ENCODE data around the gene YPEL2. TPM values are rescaled to one million over a fixed set of nuclear protein-coding genes. Genes with fewer than 3 reads are reported as not detected.
A peak's percentile ranks its signal among the peaks of the same experiment; 100 is the strongest.

The YPEL2 gene
- 17.5 and 26.0 TPM in 2 replicates for total RNA-seq
- 20.2 and 21.0 TPM in 2 replicates for polyA plus RNA-seq

- TF ChIP-seq EZH2 (IDR thresholded peaks at IDR 0.05; ENCODE audit: borderline replicate concordance) (no peak), EZH2phosphoT487 (IDR thresholded peaks at IDR 0.05; ENCODE audit: low read depth, severe bottlenecking, unreplicated experiment) (no peak), CTCF (IDR thresholded peaks at IDR 0.05; ENCODE audit: poor library complexity) (no peak)
- peaks cover 31% of the 10 kb centered on the region for H4K20me1 ChIP-seq (ENCODE audit: insufficient read depth, poor library complexity, severe bottlenecking)
- peak within 1 kb of the TSS; percentile 93 for H2AFZ ChIP-seq
- H3K4me1 ChIP-seq (ENCODE audit: insufficient read depth): peaks cover 27% of the 10 kb centered on the region
- no peaks in the 10 kb centered on the region for H3K36me3 ChIP-seq (replicated peaks; ENCODE audit: insufficient read depth, low read depth)
- no peaks in the 10 kb centered on the region for H3K9me2 ChIP-seq (replicated peaks; ENCODE audit: insufficient read depth)
- DNase-seq (ENCODE audit: low spot score): peak; percentile 97
- H3K27me3 ChIP-seq: no peaks in the 10 kb centered on the region
- H3K9me3 ChIP-seq (ENCODE audit: low read depth): no peaks in the 10 kb centered on the region
- H3K4me2 ChIP-seq: peak within 1 kb of the TSS; percentile 98
- H3K27ac ChIP-seq: peak within 1 kb of the TSS; percentile 95
- 2% methylated on average over 52 of the region's 71 CpGs for WGBS (ENCODE audit: low lambda C conversion rate, missing lambda C conversion rate)
- peaks cover 43% of the 10 kb centered on the region for H3K79me2 ChIP-seq
- peak within 1 kb of the TSS; percentile 88 for H3K4me3 ChIP-seq
Measured at GRCh38 chr17:59331129-59331928, at the start of gene YPEL2. YPEL2 (plus strand) TSS chr17:59331655; CDS start chr17:59353410, 21,755 bp downstream.

- no peaks in the 10 kb centered on the region for H3K36me3 ChIP-seq (replicated peaks; ENCODE audit: insufficient read depth, low read depth)
- H3K27me3 ChIP-seq: no peaks in the 10 kb centered on the region
- H3K27ac ChIP-seq: no peak overlapping the region
- no peak overlapping the region for H3K4me2 ChIP-seq
- H3K9me2 ChIP-seq (replicated peaks; ENCODE audit: insufficient read depth): no peaks in the 10 kb centered on the region
- H3K79me2 ChIP-seq: no peaks in the 10 kb centered on the region
- WGBS (ENCODE audit: low lambda C conversion rate, missing lambda C conversion rate): 71% methylated on average over 4 of the region's 4 CpGs
- no peaks in the 10 kb centered on the region for H3K4me1 ChIP-seq (ENCODE audit: insufficient read depth)
- no peaks in the 10 kb centered on the region for H4K20me1 ChIP-seq (ENCODE audit: insufficient read depth, poor library complexity, severe bottlenecking)
- no peak overlapping the region for H3K4me3 ChIP-seq
- TF ChIP-seq EZH2phosphoT487 (IDR thresholded peaks at IDR 0.05; ENCODE audit: low read depth, severe bottlenecking, unreplicated experiment) (no peak), EZH2 (IDR thresholded peaks at IDR 0.05; ENCODE audit: borderline replicate concordance) (no peak), CTCF (IDR thresholded peaks at IDR 0.05; ENCODE audit: poor library complexity) (no peak)
- H2AFZ ChIP-seq: no peak overlapping the region
- no peak for DNase-seq (ENCODE audit: low spot score)
- H3K9me3 ChIP-seq (ENCODE audit: low read depth): no peaks in the 10 kb centered on the region
Measured at GRCh38 chr17:59284317-59284716, 47.1 kb upstream of the YPEL2 start.

- no peaks in the 10 kb centered on the region for H3K9me3 ChIP-seq (ENCODE audit: low read depth)
- H3K9me2 ChIP-seq (replicated peaks; ENCODE audit: insufficient read depth): no peaks in the 10 kb centered on the region
- no peak overlapping the region for H3K4me2 ChIP-seq
- H3K36me3 ChIP-seq (replicated peaks; ENCODE audit: insufficient read depth, low read depth): no peaks in the 10 kb centered on the region
- H3K27me3 ChIP-seq: no peaks in the 10 kb centered on the region
- DNase-seq (ENCODE audit: low spot score): no peak
- no peak overlapping the region for H3K27ac ChIP-seq
- no peaks in the 10 kb centered on the region for H4K20me1 ChIP-seq (ENCODE audit: insufficient read depth, poor library complexity, severe bottlenecking)
- TF ChIP-seq CTCF (IDR thresholded peaks at IDR 0.05; ENCODE audit: poor library complexity) (no peak), EZH2phosphoT487 (IDR thresholded peaks at IDR 0.05; ENCODE audit: low read depth, severe bottlenecking, unreplicated experiment) (no peak), EZH2 (IDR thresholded peaks at IDR 0.05; ENCODE audit: borderline replicate concordance) (no peak)
- no peak overlapping the region for H3K4me3 ChIP-seq
- 68% methylated on average over 1 of the region's 1 CpG for WGBS (ENCODE audit: low lambda C conversion rate, missing lambda C conversion rate)
- no peaks in the 10 kb centered on the region for H3K79me2 ChIP-seq
- H3K4me1 ChIP-seq (ENCODE audit: insufficient read depth): no peaks in the 10 kb centered on the region
- H2AFZ ChIP-seq: no peak overlapping the region
Measured at GRCh38 chr17:59287452-59287851, 44.0 kb upstream of the YPEL2 start.

Measured in hepatocyte (in vitro differentiated cells).